WERI-Rb-1 (cell line): ENCODE data around the gene NUP62.

Source experiments
- DNase-seq: peaks from one replicate; pipeline ENCODE4 v3.0.0-alpha.2; 2020
- H3K27ac ChIP-seq: fragments of 250-450 bp; sonication (Bioruptor Pico); 2 replicates; pipeline ENCODE4 v1.5.1; 2020; ENCODE audit warnings: mild to moderate bottlenecking, moderate library complexity
- H3K27me3 ChIP-seq: fragments of 250-450 bp; sonication (Bioruptor Pico); 2 replicates; pipeline ENCODE4 v1.5.1; 2021; ENCODE audit warnings: mild to moderate bottlenecking, low read depth, moderate library complexity; ENCODE audit not compliant: insufficient read depth, severe bottlenecking
- H3K36me3 ChIP-seq: fragments of 250-450 bp; sonication (Bioruptor Pico); 2 replicates; pipeline ENCODE4 v1.5.1; 2020; ENCODE audit warnings: mild to moderate bottlenecking, moderate library complexity
- H3K4me3 ChIP-seq: 2 replicates; pipeline ENCODE4 v1.5.1; 2011; ENCODE audit warnings: low read depth, mild to moderate bottlenecking, control low read depth, low read length
- H3K9me3 ChIP-seq: fragments of 250-450 bp; sonication (Bioruptor Pico); 2 replicates; pipeline ENCODE4 v1.5.1; 2021; ENCODE audit warnings: mild to moderate bottlenecking, moderate library complexity; ENCODE audit not compliant: severe bottlenecking
- TF ChIP-seq, protein P1 (sequence below): IDR thresholded peaks from 2 replicates; pipeline ENCODE4 v1.5.1; 2011; ENCODE audit warnings: low read depth, mild to moderate bottlenecking, control low read depth, inconsistent platforms, low read length

Gene NUP62

DNA sequence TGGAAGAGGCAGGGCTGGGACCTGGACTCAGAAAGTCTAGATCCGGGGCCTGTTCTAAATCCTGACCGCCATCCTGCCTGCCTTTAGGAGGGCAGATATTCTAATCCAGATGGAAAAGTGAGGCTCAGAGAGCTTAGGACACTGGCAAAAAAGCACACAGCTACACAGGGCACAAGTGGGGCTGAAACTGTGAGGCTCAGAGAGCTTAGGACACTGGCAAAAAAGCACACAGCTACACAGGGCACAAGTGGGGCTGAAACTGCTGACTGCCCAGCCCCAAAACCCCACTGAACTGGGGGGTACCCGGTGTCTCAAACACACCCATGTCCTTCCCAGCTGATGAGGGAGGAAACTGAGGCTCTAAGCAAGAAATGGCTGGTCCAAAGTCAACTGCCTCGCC, 54.1 kb downstream of the NUP62 start:
- H3K36me3 ChIP-seq: peaks cover 10% of the 10 kb centered on the region
- no peaks in the 10 kb centered on the region for H3K9me3 ChIP-seq
- DNase-seq: no peak
- no peaks in the 10 kb centered on the region for H3K27me3 ChIP-seq
- TF ChIP-seq, protein P1, sequence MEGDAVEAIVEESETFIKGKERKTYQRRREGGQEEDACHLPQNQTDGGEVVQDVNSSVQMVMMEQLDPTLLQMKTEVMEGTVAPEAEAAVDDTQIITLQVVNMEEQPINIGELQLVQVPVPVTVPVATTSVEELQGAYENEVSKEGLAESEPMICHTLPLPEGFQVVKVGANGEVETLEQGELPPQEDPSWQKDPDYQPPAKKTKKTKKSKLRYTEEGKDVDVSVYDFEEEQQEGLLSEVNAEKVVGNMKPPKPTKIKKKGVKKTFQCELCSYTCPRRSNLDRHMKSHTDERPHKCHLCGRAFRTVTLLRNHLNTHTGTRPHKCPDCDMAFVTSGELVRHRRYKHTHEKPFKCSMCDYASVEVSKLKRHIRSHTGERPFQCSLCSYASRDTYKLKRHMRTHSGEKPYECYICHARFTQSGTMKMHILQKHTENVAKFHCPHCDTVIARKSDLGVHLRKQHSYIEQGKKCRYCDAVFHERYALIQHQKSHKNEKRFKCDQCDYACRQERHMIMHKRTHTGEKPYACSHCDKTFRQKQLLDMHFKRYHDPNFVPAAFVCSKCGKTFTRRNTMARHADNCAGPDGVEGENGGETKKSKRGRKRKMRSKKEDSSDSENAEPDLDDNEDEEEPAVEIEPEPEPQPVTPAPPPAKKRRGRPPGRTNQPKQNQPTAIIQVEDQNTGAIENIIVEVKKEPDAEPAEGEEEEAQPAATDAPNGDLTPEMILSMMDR: no peak
- H3K27ac ChIP-seq: peak overlapping the region; percentile 96
- H3K4me3 ChIP-seq: peak overlapping the region; percentile 78

DNA sequence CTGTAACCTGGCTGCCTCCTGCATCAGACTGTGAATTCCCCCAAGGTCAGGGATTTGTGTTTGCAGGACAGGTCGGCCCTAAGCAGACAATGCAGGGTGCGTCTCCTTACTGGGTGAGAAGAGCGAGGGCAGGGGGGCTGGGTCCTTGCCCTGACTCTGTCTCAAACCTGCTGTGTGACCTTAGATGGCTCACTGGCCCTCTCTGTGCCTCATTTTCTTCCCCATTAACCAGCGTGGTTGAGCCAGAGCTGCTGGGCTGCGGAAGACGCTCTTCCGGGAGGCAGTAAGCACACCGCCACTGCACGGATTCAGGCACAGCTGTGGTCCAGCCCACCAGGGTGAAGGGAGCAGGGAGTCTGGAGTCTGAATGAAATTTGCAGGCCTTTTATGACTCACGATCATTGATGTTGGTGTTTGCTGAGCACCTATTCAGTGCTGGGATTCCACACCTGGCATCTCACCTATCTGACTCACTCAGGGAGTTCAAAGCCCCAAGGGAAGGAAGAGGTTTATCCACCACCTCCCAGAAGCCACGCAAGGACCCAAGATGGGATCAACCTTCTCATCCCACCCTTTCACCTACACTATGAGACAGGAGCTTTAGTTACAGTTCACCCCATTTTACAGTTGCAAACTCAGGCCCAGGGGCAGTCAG, 54.7 kb downstream of the NUP62 start:
- H3K9me3 ChIP-seq: no peaks in the 10 kb centered on the region
- no peak overlapping the region for H3K4me3 ChIP-seq
- H3K27ac ChIP-seq: no peak overlapping the region
- no peak for DNase-seq
- TF ChIP-seq, protein P1: no peak
- no peaks in the 10 kb centered on the region for H3K27me3 ChIP-seq
- peaks cover 6% of the 10 kb centered on the region for H3K36me3 ChIP-seq

DNA sequence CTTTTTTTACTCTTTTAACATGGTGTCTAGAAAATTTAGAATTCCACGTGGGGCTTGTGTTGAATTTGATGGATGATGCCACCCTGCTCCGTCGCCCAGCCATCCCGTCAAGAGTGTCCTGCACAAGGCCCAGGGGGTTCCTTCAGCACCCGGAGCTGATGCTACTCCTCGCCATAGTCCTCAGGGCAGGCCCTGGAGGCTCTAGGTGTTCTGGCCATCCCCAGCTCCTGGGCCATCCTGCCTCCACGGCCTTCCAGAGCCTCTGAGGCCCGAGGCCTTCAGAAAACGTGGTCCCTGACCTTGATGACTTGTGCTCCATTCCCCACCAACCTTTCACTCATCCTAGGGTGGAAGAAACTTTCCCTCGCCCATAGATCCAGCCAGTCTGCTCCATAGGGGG, 55.5 kb downstream of the NUP62 start:
- Histone ChIP-seq H3K27me3 (no peaks in the 10 kb centered on the region), H3K9me3 (no peaks in the 10 kb centered on the region), H3K27ac (no peak overlapping the region), H3K4me3 (no peak overlapping the region), H3K36me3 (peaks cover 6% of the 10 kb centered on the region)
- TF ChIP-seq, protein P1: no peak
- no peak for DNase-seq

DNA sequence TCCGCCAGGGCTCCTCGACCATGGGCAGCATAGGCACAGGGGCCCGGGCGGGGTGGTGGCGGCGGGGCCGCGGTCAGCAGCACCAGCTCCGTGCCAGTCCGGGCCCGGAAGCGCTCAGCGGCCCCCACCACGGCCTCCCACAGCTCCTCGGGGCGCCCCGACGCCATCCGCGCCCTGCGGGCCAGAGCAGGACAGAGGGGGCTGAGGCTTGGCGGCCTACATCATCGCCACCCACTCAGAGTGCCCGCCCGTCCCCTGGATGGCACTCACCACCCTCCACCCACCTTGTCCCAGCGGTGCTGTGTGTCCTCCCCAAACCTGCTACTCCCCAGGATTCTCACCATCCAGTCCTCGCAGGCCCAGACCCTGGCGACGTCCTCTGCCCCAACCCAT, 56.2 kb downstream of the NUP62 start:
- TF ChIP-seq, protein P1: no peak
- Histone ChIP-seq H3K9me3 (no peaks in the 10 kb centered on the region), H3K36me3 (peaks cover 6% of the 10 kb centered on the region), H3K4me3 (no peak overlapping the region), H3K27ac (no peak overlapping the region), H3K27me3 (no peaks in the 10 kb centered on the region)
- DNase-seq: no peak

DNA sequence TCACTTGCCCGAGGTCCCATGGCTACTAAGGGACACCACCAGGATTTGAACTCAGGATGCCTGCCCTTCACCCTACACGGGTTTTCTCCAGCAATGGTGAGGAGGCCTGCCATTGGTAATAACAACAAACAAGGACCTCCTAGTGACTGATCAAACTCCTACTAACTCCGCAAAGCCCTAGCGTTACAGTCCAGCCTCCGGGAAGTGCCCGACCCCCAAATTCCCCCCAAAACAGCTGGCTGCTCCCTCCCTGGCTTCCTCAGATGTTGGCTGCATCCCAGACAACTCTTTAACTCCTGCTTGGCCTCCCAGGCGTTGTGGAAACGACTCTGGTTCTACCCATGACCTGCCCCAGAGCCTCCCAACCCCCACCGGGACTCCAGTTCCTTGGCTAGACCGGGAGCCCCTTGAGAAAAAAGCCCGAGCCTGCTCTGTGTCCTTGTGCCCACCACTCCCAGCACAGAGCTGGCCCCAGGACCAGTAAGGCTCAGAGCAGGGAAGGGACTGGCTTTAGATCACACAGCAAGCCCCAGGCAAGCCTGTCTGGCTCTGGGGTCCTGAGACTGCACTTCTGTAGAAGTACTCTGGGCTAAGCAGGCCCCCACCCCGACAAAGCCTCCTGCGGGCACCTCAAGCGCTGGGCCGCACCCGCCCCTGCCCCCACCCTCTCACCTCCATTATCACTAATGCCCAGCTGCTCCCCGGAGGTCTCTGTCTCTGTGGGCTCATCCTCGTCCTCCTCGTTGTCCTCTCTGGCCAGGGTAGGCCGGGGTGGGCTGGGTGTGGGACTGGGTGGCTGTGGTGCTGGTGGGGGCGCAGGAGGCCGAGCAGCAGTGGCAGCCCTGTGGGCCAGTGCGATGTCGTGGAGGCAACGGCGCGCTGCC, 56.8 kb downstream of the NUP62 start:
- no peaks in the 10 kb centered on the region for H3K27me3 ChIP-seq
- H3K27ac ChIP-seq: no peak overlapping the region
- peaks cover 6% of the 10 kb centered on the region for H3K36me3 ChIP-seq
- no peak overlapping the region for H3K4me3 ChIP-seq
- TF ChIP-seq, protein P1: no peak
- no peak for DNase-seq
- H3K9me3 ChIP-seq: no peaks in the 10 kb centered on the region
